ENCODE results near the gene TTC21B.

GRCh38 chr2:165899311-165899710 lies 54.3 kb downstream of the TTC21B start:
- TF ChIP-seq CTCF (IDR thresholded peaks at IDR 0.05) (no peak), EP300 (IDR thresholded peaks at IDR 0.05) (no peak), POLR2A (IDR thresholded peaks at IDR 0.05; ENCODE audit: low read depth) (no peak), POLR2AphosphoS5 (IDR thresholded peaks at IDR 0.05) (no peak)
